Measurements from ENCODE around the gene TLE2. TPM values are rescaled to one million over a fixed set of nuclear protein-coding genes. Genes with fewer than 3 reads are reported as not detected.

TLE2 gene
- total and polyA plus RNA-seq, 2 experiments from 2014 or later: 36.2 to 71.1 TPM

GRCh38 chr19:2998642-2999041, 30.4 kb downstream of the TLE2 start:
- Histone ChIP-seq H3K79me2 (no peaks in the 10 kb centered on the region), H3K36me3 (replicated peaks; ENCODE audit: insufficient read depth, low read depth) (no peaks in the 10 kb centered on the region), H4K20me1 (ENCODE audit: insufficient read depth, poor library complexity, severe bottlenecking) (no peaks in the 10 kb centered on the region), H3K4me1 (ENCODE audit: insufficient read depth) (no peaks in the 10 kb centered on the region), H3K4me3 (no peak overlapping the region), H2AFZ (no peak overlapping the region), H3K9me2 (replicated peaks; ENCODE audit: insufficient read depth) (no peaks in the 10 kb centered on the region), H3K27me3 (no peaks in the 10 kb centered on the region), H3K9me3 (ENCODE audit: low read depth) (no peaks in the 10 kb centered on the region), H3K4me2 (no peak overlapping the region), H3K27ac (no peak overlapping the region)
- no peak for DNase-seq (ENCODE audit: low spot score)
- 95% methylated on average over 11 of the region's 11 CpGs for WGBS (ENCODE audit: low lambda C conversion rate, missing lambda C conversion rate)
- TF ChIP-seq EZH2phosphoT487 (IDR thresholded peaks at IDR 0.05; ENCODE audit: low read depth, severe bottlenecking, unreplicated experiment): no peak
- no peak for TF ChIP-seq EZH2 (IDR thresholded peaks at IDR 0.05; ENCODE audit: borderline replicate concordance)
- TF ChIP-seq CTCF (IDR thresholded peaks at IDR 0.05; ENCODE audit: poor library complexity): no peak

DNA sequence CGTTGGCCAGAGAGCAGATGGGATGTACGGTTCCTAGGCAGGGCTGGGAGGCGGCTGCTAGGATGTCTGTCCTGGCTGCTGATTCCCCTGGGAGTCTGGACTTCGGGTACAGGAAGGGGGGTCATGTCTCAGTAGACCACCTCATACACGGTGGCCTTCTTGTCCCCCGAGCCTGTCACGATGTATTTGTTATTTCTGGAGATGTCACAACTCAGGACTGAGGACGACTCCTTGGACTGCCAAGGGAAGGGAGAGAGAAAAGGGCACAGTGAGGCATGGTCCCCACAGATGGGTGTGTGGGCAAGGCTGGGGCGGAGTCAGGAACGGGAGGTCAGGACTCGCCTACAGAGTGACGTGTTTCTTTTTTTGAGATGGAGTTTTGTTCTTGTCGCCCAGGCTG, 31.4 kb downstream of the TLE2 start:
- Histone ChIP-seq H3K27me3 (no peaks in the 10 kb centered on the region), H3K27ac (no peak overlapping the region), H2AFZ (no peak overlapping the region), H3K79me2 (no peaks in the 10 kb centered on the region), H3K4me2 (no peak overlapping the region), H3K4me3 (no peak overlapping the region), H3K9me3 (ENCODE audit: low read depth) (no peaks in the 10 kb centered on the region), H4K20me1 (ENCODE audit: insufficient read depth, poor library complexity, severe bottlenecking) (no peaks in the 10 kb centered on the region), H3K4me1 (ENCODE audit: insufficient read depth) (no peaks in the 10 kb centered on the region), H3K36me3 (replicated peaks; ENCODE audit: insufficient read depth, low read depth) (no peaks in the 10 kb centered on the region), H3K9me2 (replicated peaks; ENCODE audit: insufficient read depth) (no peaks in the 10 kb centered on the region)
- 83% methylated on average over 13 of the region's 13 CpGs for WGBS (ENCODE audit: low lambda C conversion rate, missing lambda C conversion rate)
- no peak for DNase-seq (ENCODE audit: low spot score)
- no peak for TF ChIP-seq EZH2phosphoT487 (IDR thresholded peaks at IDR 0.05; ENCODE audit: low read depth, severe bottlenecking, unreplicated experiment)
- no peak for TF ChIP-seq CTCF (IDR thresholded peaks at IDR 0.05; ENCODE audit: poor library complexity)
- no peak for TF ChIP-seq EZH2 (IDR thresholded peaks at IDR 0.05; ENCODE audit: borderline replicate concordance)

- Histone ChIP-seq H3K27me3 (no peaks in the 10 kb centered on the region), H3K9me2 (replicated peaks; ENCODE audit: insufficient read depth) (no peaks in the 10 kb centered on the region), H2AFZ (no peak overlapping the region), H3K4me3 (no peak overlapping the region), H3K36me3 (replicated peaks; ENCODE audit: insufficient read depth, low read depth) (no peaks in the 10 kb centered on the region), H3K4me2 (no peak overlapping the region), H3K4me1 (ENCODE audit: insufficient read depth) (no peaks in the 10 kb centered on the region), H3K27ac (no peak overlapping the region), H4K20me1 (ENCODE audit: insufficient read depth, poor library complexity, severe bottlenecking) (no peaks in the 10 kb centered on the region), H3K9me3 (ENCODE audit: low read depth) (no peaks in the 10 kb centered on the region), H3K79me2 (no peaks in the 10 kb centered on the region)
- no peak for DNase-seq (ENCODE audit: low spot score)
- TF ChIP-seq CTCF (IDR thresholded peaks at IDR 0.05; ENCODE audit: poor library complexity): no peak
- no peak for TF ChIP-seq EZH2 (IDR thresholded peaks at IDR 0.05; ENCODE audit: borderline replicate concordance)
- no peak for TF ChIP-seq EZH2phosphoT487 (IDR thresholded peaks at IDR 0.05; ENCODE audit: low read depth, severe bottlenecking, unreplicated experiment)
- 82% methylated on average over 14 of the region's 15 CpGs for WGBS (ENCODE audit: low lambda C conversion rate, missing lambda C conversion rate)
Measured at GRCh38 chr19:2994588-2995131, 34.4 kb downstream of the TLE2 start.
